ENCODE data around the gene CRABP1.

GRCh38 chr15:78307976-78308375 lies 32.2 kb upstream of the CRABP1 start:
- TF ChIP-seq EZH2phosphoT487 (IDR thresholded peaks at IDR 0.05; ENCODE audit: low read length) (no peak), CTCF (IDR thresholded peaks at IDR 0.05; ENCODE audit: low read length) (no peak), EZH2 (optimal IDR thresholded peaks at IDR 0.05; ENCODE audit: low read depth, low read length) (no peak)
